HFF-Myc (cell line): ENCODE results near the gene SLC2A4RG.

Experiments used
- DNase-seq: peaks from one replicate; pipeline ENCODE4 v3.0.0-alpha.2; 2011; ENCODE audit warnings: low read depth; ENCODE audit errors: extremely low read depth
- H3K4me3 ChIP-seq: replicated peaks from 2 replicates; pipeline ENCODE4 v1.5.1; 2011; ENCODE audit warnings: low read depth, mild to moderate bottlenecking, control low read depth, low read length
- TF ChIP-seq, protein P1 (sequence below): IDR thresholded peaks from 2 replicates; pipeline ENCODE4 v1.5.1; 2012; ENCODE audit warnings: mild to moderate bottlenecking, low read depth, low read length, control low read depth; ENCODE audit errors: missing control alignments

Gene SLC2A4RG, protein sequence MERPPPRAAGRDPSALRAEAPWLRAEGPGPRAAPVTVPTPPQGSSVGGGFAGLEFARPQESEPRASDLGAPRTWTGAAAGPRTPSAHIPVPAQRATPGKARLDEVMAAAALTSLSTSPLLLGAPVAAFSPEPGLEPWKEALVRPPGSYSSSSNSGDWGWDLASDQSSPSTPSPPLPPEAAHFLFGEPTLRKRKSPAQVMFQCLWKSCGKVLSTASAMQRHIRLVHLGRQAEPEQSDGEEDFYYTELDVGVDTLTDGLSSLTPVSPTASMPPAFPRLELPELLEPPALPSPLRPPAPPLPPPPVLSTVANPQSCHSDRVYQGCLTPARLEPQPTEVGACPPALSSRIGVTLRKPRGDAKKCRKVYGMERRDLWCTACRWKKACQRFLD

DNA sequence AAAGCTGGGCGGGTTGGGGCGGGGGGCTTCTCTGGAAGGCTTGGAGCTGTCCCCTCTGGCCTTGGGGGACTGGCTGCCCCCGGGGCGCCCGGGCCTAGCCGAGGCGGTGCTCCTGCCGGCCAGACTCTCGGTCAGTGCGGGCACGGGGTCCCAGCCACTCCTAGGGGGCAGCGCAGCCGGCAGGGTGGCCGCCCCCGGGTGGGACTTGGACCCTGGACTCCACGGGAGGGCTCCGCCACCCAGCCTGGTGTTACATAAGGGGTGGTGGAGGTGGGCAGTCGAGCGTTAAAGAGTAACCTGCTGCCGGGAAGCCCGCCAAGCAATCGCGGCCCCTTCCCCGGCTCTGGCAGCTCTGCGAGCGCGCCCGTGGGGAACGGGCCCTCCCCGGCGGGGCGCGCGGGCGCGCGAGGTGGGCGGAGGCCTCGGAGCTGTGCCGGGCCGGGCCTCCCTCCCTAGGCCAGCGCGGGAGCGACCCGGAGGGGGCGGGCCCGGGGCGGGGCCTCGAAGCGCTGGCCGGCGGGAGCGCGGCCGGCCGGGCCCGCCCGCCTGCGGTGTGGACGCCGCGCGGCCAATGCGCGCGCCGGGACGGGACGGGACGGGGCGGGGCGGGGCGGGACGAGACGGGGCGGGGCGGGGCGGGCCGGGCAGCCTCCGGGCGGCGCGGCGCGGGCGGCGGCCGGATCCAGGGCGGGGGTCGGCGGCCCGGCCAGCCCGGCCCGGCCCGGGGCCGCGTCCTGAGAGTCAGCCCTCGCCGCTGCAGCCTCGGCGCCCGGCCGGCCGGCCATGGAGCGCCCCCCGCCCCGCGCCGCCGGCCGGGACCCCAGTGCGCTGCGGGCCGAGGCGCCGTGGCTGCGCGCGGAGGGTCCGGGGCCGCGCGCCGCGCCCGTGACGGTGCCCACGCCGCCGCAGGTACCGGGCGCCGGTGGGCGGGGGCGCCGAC is at the start of gene SLC2A4RG:
Gene SLC2A4RG, plus strand, starts transcription at position 647 of the 940 bp plus-strand sequence. Its CDS starts 137 bp downstream, at position 784.
- peak within 1 kb of the TSS; percentile 63 for H3K4me3 ChIP-seq
- TF ChIP-seq, protein P1, sequence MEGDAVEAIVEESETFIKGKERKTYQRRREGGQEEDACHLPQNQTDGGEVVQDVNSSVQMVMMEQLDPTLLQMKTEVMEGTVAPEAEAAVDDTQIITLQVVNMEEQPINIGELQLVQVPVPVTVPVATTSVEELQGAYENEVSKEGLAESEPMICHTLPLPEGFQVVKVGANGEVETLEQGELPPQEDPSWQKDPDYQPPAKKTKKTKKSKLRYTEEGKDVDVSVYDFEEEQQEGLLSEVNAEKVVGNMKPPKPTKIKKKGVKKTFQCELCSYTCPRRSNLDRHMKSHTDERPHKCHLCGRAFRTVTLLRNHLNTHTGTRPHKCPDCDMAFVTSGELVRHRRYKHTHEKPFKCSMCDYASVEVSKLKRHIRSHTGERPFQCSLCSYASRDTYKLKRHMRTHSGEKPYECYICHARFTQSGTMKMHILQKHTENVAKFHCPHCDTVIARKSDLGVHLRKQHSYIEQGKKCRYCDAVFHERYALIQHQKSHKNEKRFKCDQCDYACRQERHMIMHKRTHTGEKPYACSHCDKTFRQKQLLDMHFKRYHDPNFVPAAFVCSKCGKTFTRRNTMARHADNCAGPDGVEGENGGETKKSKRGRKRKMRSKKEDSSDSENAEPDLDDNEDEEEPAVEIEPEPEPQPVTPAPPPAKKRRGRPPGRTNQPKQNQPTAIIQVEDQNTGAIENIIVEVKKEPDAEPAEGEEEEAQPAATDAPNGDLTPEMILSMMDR: no peak
- no peak for DNase-seq

DNA sequence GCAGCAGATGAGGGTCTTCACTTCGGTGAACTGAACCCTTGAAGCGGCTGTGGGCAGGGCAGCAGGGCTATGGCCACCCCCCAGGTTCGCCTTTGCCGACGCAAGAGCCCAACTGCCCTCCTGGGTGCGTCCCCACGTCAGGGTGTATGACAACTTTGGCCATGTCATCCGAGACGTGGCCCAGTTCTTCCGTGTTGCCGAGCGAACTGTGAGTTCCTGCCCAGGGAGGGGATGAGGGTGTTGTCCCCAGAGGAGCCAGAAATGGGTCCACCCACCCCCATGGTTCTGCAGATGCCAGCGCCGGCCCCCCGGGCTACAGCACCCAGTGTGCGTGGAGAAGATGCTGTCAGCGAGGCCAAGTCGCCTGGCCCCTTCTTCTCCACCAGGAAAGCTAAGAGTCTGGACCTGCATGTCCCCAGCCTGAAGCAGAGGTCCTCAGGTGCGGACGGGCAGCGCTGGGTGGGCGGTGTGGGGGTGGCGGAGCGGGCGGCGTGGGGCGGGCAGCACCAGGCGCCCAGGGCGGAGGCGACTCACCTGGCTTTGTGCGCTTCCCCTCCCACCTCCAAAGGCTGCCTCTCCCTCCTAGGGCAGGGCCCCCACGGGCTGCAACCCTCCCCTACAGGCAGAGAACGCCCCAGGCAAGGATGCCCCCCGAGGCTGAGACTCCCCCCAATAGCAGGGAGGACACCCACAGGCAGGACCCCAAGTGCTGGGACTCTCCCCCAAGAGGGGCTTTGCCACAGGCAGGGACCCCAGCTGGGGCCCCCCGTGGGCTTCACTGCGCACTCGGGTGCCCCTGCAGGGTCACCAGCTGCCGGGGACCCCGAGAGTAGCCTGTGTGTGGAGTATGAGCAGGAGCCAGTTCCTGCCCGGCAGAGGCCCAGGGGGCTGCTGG is 49.3 kb upstream of the SLC2A4RG start:
- TF ChIP-seq, protein P1: no peak
- DNase-seq: no peak
- H3K4me3 ChIP-seq: no peak overlapping the region

DNA sequence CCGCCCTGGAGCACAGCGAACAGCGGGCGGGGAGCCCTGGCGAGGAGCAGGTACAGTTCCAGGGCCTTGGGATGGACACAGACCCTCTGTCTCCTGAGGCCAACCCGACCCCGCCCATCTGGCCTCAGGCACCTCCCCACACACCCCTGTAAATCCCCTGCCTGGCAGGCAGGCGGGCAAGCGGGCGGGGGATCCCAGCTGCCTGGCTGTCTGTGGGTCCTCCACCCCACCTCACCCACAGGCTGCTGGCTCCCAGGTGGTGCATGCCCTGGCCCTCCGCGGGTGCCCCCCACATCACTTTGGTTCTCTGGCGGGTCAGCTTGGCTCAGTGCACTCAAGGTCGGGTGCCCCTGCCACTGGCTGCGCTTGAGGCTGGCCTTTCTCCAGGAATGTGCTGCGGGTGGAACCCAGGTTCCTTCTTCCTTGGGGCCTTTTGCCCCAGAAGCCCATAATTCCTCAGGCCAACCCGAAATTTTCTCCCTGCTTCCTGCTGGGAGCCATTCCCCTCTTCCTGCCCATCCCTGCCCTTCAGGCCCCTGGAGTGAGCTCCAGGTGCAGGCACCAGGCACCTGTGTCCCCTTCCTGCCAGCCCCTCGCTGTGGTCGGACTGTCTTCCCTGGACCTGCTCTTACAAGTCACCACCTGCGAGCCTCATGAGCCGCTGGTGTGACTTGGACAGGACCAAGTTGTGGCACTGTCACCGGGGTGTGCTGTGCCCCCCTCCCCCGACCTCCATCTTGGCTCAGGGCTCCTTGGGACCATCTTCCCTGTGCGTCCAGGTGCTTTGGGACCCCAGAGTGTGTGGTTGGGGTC is 48.5 kb upstream of the SLC2A4RG start:
- TF ChIP-seq, protein P1: no peak
- no peak for DNase-seq
- H3K4me3 ChIP-seq: no peak overlapping the region

DNA sequence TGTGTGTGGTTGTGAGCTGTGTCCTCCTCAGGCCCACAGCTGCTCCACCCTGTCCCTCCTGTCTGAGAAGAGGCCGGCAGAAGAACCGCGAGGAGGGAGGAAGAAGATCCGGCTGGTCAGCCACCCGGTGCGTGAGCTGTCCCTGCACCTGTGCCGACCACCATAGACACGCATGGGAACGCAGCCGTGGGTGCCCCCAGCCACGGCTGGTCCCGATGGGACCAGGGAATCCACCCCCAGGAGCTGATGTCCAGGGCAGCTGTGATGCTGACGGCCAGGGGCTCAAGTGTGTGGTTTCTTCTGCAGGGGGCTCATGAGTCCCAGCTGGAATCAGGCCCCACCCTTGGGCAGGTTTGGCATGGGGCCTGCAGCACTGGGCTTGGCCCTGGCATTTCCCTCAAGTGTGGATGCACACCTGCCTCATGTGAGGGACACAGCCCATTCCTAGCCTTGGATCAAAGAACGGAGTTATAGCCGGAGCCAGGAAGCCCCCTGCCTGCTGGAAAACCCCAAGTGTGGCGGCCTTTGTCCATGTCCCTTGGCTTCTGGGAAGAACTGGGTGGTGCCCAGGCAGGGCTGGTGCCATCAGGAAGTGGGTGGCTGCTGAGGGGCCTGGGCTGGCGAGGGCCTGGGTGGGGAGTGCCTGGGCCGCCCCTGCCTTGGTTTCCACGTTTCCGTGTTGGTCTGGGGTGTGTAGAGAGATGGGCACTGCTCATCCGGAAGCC is 47.7 kb upstream of the SLC2A4RG start:
- TF ChIP-seq, protein P1: no peak
- H3K4me3 ChIP-seq: no peak overlapping the region
- DNase-seq: no peak

DNA sequence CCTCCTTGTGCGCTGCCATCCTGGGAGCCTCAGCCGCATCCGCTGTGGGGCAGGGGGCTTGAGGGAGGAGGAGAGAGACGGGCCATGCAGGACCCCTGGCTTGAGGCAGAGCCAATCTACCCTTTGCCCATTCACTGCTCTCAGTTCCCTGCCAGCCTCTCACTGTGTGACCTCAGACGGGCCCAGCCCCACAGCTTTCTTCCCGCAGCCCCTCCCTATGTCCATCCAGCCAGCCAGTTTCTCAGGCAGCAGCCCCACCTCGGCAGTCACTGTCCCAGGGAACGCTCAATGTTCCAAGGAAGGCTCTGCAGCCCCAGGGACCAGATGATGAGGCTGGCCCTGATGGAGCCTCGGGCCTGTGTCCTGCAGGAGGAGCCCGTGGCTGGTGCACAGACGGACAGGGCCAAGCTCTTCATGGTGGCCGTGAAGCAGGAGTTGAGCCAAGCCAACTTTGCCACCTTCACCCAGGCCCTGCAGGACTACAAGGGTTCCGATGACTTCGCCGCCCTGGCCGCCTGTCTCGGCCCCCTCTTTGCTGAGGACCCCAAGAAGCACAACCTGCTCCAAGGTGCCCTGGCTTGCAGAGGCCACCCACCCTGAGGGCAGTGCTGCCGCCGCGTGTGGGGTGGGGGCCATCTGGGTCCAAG is 47.0 kb upstream of the SLC2A4RG start:
- DNase-seq: no peak
- no peak overlapping the region for H3K4me3 ChIP-seq
- TF ChIP-seq, protein P1: peak; percentile 5
